HepG2 (cell line): ENCODE results near the gene NET1. TPM values are rescaled to one million over a fixed set of nuclear protein-coding genes. Genes with fewer than 3 reads are reported as not detected.

Experiments used
- CSRNP2 ChIP-seq: sonication (generic); formaldehyde crosslinking; conservative IDR thresholded peaks from 2 replicates; pipeline ENCODE4 v1.8.0; 2022; ENCODE audit warnings: low read depth, missing genetic modification reagents
- ELF3 ChIP-seq: IDR thresholded peaks from 2 replicates; pipeline ENCODE4 v1.6.1; 2016; ENCODE audit warnings: missing genetic modification reagents, missing compliant biosample characterization
- POLR2A ChIP-seq, 2 experiments: IDR thresholded peaks; 2 replicates each; pipeline ENCODE4 v1.6.1; 2011; ENCODE audit warnings: low read depth in 2 of 2, low read length in 2 of 2, mild to moderate bottlenecking in 1 of 2, moderate library complexity in 1 of 2; ENCODE audit not compliant: insufficient read depth in 1 of 2
- SOX5 ChIP-seq: IDR thresholded peaks from 2 replicates; pipeline ENCODE4 v1.6.1; 2016; ENCODE audit warnings: borderline replicate concordance
- ZNF256 ChIP-seq: sonication (generic); formaldehyde crosslinking; conservative IDR thresholded peaks from 2 replicates; pipeline ENCODE4 v1.4.0; 2020; ENCODE audit warnings: missing genetic modification reagents
- ZNF558 ChIP-seq: sonication (generic); formaldehyde crosslinking; IDR thresholded peaks from 2 replicates; pipeline ENCODE4 v1.9.0; 2022; ENCODE audit warnings: mild to moderate bottlenecking, missing genetic modification reagents, borderline replicate concordance
- ZNF574 ChIP-seq: sonication (generic); formaldehyde crosslinking; IDR thresholded peaks from 2 replicates; pipeline ENCODE4 v1.4.0; 2020; ENCODE audit warnings: missing genetic modification reagents
- ZSCAN20 ChIP-seq: sonication (generic); formaldehyde crosslinking; IDR thresholded peaks from 2 replicates; pipeline ENCODE4 v1.4.0; 2020; ENCODE audit warnings: missing genetic modification reagents, mild to moderate bottlenecking, borderline replicate concordance
- polyA plus RNA-seq, 8 experiments: library from polyadenylated mRNA; depleted of rRNA in 3 of 8; stranded (reverse) in 7 of 8; unstranded in 1 of 8; fragments of >200 nt; fragmentation: Illumina TruSeq in 4 of 8; extraction: Trizol in 4 of 8; gene quantifications; 2 replicates each; pipeline versions ENCODE4 v1.2.1 to v1.2.3, GENCODE V29; 2011 to 2016; ENCODE audit warnings: low read depth in 4 of 8, missing spikeins in 1 of 8, mixed read lengths in 1 of 8; ENCODE audit not compliant: insufficient read depth in 1 of 8
- total RNA-seq, 5 experiments: library from RNA; depleted of rRNA; stranded (reverse); fragments of >200 nt; fragmentation: Illumina TruSeq; extraction: Trizol; gene quantifications; 2 replicates each; pipeline ENCODE4 v1.2.3, GENCODE V29; 2016; ENCODE audit warnings: low read depth in 1 of 5
- TF ChIP-seq, protein P1 (sequence below): fragments of 450-650 bp; IDR thresholded peaks from 2 replicates; pipeline ENCODE4 v1.6.1; 2017; ENCODE audit warnings: mild to moderate bottlenecking

The NET1 gene
- total and polyA plus RNA-seq, 2 of the 13 experiments (the other 11 are each of a cell fraction or from before 2014, with no cell fraction given), result 48.1 to 65.8 TPM

GRCh38 chr10:5442990-5443370, 30.6 kb downstream of the NET1 start (continued):
- TF ChIP-seq ZNF574 (CRISPR knock-in tag) (no peak), ZNF558 (CRISPR knock-in tag) (no peak), ZNF256 (no peak), POLR2A (IDR thresholded peaks at IDR 0.05; ENCODE audit: insufficient read depth in 1 of 2, low read depth in 2 of 2, low read length in 2 of 2) (no peak), ZSCAN20 (CRISPR knock-in tag) (no peak), CSRNP2 (CRISPR knock-in tag) (no peak), SOX5 (CRISPR knock-in tag) (no peak), ELF3 (no peak)
- TF ChIP-seq, protein P1, sequence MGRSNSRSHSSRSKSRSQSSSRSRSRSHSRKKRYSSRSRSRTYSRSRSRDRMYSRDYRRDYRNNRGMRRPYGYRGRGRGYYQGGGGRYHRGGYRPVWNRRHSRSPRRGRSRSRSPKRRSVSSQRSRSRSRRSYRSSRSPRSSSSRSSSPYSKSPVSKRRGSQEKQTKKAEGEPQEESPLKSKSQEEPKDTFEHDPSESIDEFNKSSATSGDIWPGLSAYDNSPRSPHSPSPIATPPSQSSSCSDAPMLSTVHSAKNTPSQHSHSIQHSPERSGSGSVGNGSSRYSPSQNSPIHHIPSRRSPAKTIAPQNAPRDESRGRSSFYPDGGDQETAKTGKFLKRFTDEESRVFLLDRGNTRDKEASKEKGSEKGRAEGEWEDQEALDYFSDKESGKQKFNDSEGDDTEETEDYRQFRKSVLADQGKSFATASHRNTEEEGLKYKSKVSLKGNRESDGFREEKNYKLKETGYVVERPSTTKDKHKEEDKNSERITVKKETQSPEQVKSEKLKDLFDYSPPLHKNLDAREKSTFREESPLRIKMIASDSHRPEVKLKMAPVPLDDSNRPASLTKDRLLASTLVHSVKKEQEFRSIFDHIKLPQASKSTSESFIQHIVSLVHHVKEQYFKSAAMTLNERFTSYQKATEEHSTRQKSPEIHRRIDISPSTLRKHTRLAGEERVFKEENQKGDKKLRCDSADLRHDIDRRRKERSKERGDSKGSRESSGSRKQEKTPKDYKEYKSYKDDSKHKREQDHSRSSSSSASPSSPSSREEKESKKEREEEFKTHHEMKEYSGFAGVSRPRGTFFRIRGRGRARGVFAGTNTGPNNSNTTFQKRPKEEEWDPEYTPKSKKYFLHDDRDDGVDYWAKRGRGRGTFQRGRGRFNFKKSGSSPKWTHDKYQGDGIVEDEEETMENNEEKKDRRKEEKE, result no peak
